Colonic mucosa (tissue), 4 donors: ENCODE data around the gene ANKRD27. TPM values are rescaled to one million over a fixed set of nuclear protein-coding genes. Genes with fewer than 3 reads are reported as not detected.
"Not testable (repeated sequence)": the region's sequence is repeated elsewhere in the genome, so short reads cannot be mapped to it uniquely, and the experiment has no call there.

ENCODE experiments used
- DNase-seq: peaks from one replicate; pipeline ENCODE4 v3.0.0-alpha.2; 2020
- H3K27ac ChIP-seq: fragments of 200-600 bp; one replicate; pipeline ENCODE4 v1.8.0; 2021
- H3K27me3 ChIP-seq: fragments of 200-600 bp; one replicate; pipeline ENCODE4 v1.8.0; 2021
- H3K36me3 ChIP-seq: fragments of 200-600 bp; one replicate; pipeline ENCODE4 v1.8.0; 2021
- H3K4me1 ChIP-seq: fragments of 200-600 bp; one replicate; pipeline ENCODE4 v1.8.0; 2021; ENCODE audit warnings: mild to moderate bottlenecking
- H3K4me3 ChIP-seq: fragments of 200-600 bp; one replicate; pipeline ENCODE4 v1.8.0; 2021
- H3K9ac ChIP-seq, 2 donors: one replicate each; pipeline ENCODE4 v1.7.0; 2013; ENCODE audit warnings: control low read depth in 2 of 2, low read depth in 2 of 2, low read length in 2 of 2
- H3K9me3 ChIP-seq: fragments of 200-600 bp; one replicate; pipeline ENCODE4 v1.8.0; 2021
- intact Hi-C: fragments of 100-400 bp; cut with DNase I; formaldehyde crosslinking; loops from one replicate; pipeline ENCODE4 v1.14.1; 2022
- total RNA-seq, 2 donors: library from RNA; stranded (reverse); fragmentation: NEBNext Ultra II Directional in 1 of 2; extraction: Animal tissue kit (Norgen Biotek cat#: 25700) in 1 of 2; gene quantifications; one replicate each; pipeline ENCODE4 v1.2.1, GENCODE V29; 2021
- TF ChIP-seq, protein P1 (sequence below): fragments of 200-600 bp; IDR thresholded peaks from one replicate; pipeline ENCODE4 v1.8.0; 2022; ENCODE audit warnings: antibody characterized with exemption, mild to moderate bottlenecking
- donor health status: healthy.
- donor health status: DM: no; HTN: no; CAD: no.
- donor health status: DM: no; HTN: no; CAD: no.

The ANKRD27 gene
- total RNA-seq, 2 donors from 2014 or later: 36.6 to 37.1 TPM

DNA sequence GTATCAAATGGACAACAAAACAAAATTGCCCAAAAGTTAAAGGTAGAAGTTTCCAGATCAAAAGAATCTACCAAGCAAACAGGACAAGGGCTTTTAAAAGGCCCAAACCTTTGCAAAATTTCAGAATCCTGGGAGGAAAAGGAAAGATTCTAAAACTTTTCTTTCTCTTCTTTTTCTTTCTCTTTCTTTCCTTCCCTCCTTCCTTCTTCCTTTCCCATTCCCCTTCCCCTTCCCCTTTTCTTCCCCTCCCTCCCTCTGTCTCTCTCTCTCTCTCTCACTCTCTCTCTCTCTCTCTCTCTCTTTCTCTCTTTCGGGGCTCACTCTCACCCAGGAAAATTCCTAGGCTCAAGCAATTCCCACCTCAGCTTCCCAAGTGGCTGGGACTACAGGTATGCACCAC, 98.2 kb downstream of the ANKRD27 start:
- no peak for DNase-seq
- no peaks in the 10 kb centered on the region for H3K27me3 ChIP-seq
- intact Hi-C loops: no loop called here
- no peaks in the 10 kb centered on the region for H3K9me3 ChIP-seq
- no peak overlapping the region for H3K27ac ChIP-seq
- no peak overlapping the region for H3K4me3 ChIP-seq
- H3K4me1 ChIP-seq: no peaks in the 10 kb centered on the region
- H3K9ac ChIP-seq: no peak overlapping the region
- TF ChIP-seq, protein P1, sequence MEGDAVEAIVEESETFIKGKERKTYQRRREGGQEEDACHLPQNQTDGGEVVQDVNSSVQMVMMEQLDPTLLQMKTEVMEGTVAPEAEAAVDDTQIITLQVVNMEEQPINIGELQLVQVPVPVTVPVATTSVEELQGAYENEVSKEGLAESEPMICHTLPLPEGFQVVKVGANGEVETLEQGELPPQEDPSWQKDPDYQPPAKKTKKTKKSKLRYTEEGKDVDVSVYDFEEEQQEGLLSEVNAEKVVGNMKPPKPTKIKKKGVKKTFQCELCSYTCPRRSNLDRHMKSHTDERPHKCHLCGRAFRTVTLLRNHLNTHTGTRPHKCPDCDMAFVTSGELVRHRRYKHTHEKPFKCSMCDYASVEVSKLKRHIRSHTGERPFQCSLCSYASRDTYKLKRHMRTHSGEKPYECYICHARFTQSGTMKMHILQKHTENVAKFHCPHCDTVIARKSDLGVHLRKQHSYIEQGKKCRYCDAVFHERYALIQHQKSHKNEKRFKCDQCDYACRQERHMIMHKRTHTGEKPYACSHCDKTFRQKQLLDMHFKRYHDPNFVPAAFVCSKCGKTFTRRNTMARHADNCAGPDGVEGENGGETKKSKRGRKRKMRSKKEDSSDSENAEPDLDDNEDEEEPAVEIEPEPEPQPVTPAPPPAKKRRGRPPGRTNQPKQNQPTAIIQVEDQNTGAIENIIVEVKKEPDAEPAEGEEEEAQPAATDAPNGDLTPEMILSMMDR: no peak
- no peaks in the 10 kb centered on the region for H3K36me3 ChIP-seq

DNA sequence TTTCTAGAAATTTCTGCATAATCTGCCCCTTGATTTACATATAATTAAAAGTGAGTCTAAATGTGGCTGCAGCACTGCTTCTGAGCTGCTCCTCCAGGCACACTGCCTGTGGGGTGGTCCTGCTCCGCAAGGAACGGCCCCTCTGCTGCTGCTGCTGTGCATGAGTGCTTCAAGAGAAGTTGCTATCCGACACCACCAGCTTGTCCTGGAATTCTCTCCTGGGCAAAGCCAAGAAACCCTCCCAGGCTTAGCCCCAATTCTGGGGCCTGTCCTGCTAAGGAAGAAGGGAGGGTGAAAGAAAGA, 101.5 kb downstream of the ANKRD27 start:
- no peaks in the 10 kb centered on the region for H3K27me3 ChIP-seq
- TF ChIP-seq, protein P1: no peak
- no peak for DNase-seq
- H3K4me1 ChIP-seq: no peaks in the 10 kb centered on the region
- no peak overlapping the region for H3K27ac ChIP-seq
- H3K9me3 ChIP-seq: no peaks in the 10 kb centered on the region
- H3K9ac ChIP-seq: no peak overlapping the region
- H3K36me3 ChIP-seq: no peaks in the 10 kb centered on the region
- no peak overlapping the region for H3K4me3 ChIP-seq
- intact Hi-C loops: loop anchor here (5.0 kb wide), 2 partner anchors 231 to 286 kb away; no protein-coding TSS in a partner anchor

- intact Hi-C loops: loop anchor here (5.0 kb wide), 2 partner anchors 231 to 286 kb away; no protein-coding TSS in a partner anchor
- not testable (repeated sequence) for H3K36me3 ChIP-seq, H3K27ac ChIP-seq, H3K27me3 ChIP-seq, H3K4me1 ChIP-seq, H3K9ac ChIP-seq, H3K4me3 ChIP-seq, DNase-seq, H3K9me3 ChIP-seq
These were observed 102.1 kb downstream of the ANKRD27 start for GRCh38 chr19:32572700-32573491.

- not testable (repeated sequence) for H3K9ac ChIP-seq, H3K4me1 ChIP-seq, H3K4me3 ChIP-seq, H3K9me3 ChIP-seq, H3K27ac ChIP-seq, H3K27me3 ChIP-seq, DNase-seq, H3K36me3 ChIP-seq
- intact Hi-C loops: loop anchor here (5.0 kb wide), 2 partner anchors 229 to 284 kb away; no protein-coding TSS in a partner anchor
These were observed 103.4 kb downstream of the ANKRD27 start for GRCh38 chr19:32571471-32572075.

- intact Hi-C loops: loop anchor here (5.0 kb wide), 2 partner anchors 228 to 283 kb away; no protein-coding TSS in a partner anchor
- TF ChIP-seq, protein P1: peak; percentile 46
These were observed 104.7 kb downstream of the ANKRD27 start for GRCh38 chr19:32570081-32570785.

DNA sequence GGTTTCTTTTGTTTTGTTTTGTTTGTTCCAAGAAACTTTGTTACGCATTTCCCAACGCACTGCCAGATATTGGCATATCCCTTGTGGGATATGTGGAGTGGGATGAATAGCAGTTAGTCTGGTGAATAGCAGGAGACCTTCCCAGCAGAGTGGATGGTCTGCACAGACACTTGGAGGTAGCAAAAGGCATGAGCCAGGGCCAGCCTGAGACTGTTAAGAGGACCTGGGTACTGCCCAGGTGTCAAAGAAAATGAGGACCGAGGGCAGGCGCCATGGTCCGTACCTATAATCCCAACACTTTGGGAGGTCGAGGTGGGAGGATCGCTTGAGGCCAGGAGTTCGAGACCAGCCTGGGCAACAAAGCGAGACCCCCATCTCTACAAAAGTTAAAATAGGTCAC, 107.5 kb downstream of the ANKRD27 start:
- no peaks in the 10 kb centered on the region for H3K27me3 ChIP-seq
- H3K9ac ChIP-seq: no peak overlapping the region
- DNase-seq: no peak
- no peak overlapping the region for H3K27ac ChIP-seq
- TF ChIP-seq, protein P1: no peak
- intact Hi-C loops: loop anchor here (5.0 kb wide), 1 partner anchor 100 kb away; no protein-coding TSS in a partner anchor
- H3K36me3 ChIP-seq: no peaks in the 10 kb centered on the region
- H3K4me3 ChIP-seq: no peak overlapping the region
- H3K9me3 ChIP-seq: no peaks in the 10 kb centered on the region
- no peaks in the 10 kb centered on the region for H3K4me1 ChIP-seq

More at GRCh38 chr19:32570081-32570785, 104.7 kb downstream of the ANKRD27 start:
- no peaks in the 10 kb centered on the region for H3K4me1 ChIP-seq
- no peak overlapping the region for H3K9ac ChIP-seq
- no peaks in the 10 kb centered on the region for H3K36me3 ChIP-seq
- H3K4me3 ChIP-seq: no peak overlapping the region
- no peaks in the 10 kb centered on the region for H3K9me3 ChIP-seq
- peak; percentile 47 for DNase-seq
- no peak overlapping the region for H3K27ac ChIP-seq
- H3K27me3 ChIP-seq: no peaks in the 10 kb centered on the region
